ENCODE measurements around the gene IL4. TPM values are rescaled to one million over a fixed set of nuclear protein-coding genes. Genes with fewer than 3 reads are reported as not detected.

IL4 gene
- total and polyA plus RNA-seq, 2 donors from 2014 or later, result not detected

GRCh38 chr5:132644177-132644576 lies 29.6 kb upstream of the IL4 start:
- FAIRE-seq (no peak), DNase-seq (no peak)
- TF ChIP-seq CTCF (IDR thresholded peaks at IDR 0.05; ENCODE audit: borderline replicate concordance, extremely low read depth, insufficient read depth), result no peak
- Histone ChIP-seq H3K4me3 (ENCODE audit: low read length in 3 of 3) (no peak overlapping the region), H3K36me3 (ENCODE audit: control insufficient read depth in 2 of 3, insufficient read depth in 3 of 3, low read length in 3 of 3) (peaks cover 0 to 34% (median 18%) of the 10 kb centered on the region in 3 donors), H3K27ac (ENCODE audit: low read depth in 2 of 2, low read length in 2 of 2) (no peak overlapping the region), H3K27me3 (ENCODE audit: control insufficient read depth, insufficient read depth, low read length) (no peaks in the 10 kb centered on the region), H3K4me1 (ENCODE audit: control insufficient read depth in 2 of 3, insufficient read depth in 2 of 3, low read depth in 1 of 3, low read length in 3 of 3) (no peaks in the 10 kb centered on the region), H3K9ac (ENCODE audit: low read length in 3 of 3) (no peak overlapping the region), H3K9me3 (ENCODE audit: control insufficient read depth in 2 of 3, insufficient read depth in 1 of 3, low read length in 3 of 3) (peaks cover 0 to 18% (median 0%) of the 10 kb centered on the region in 3 donors)
- intact Hi-C loops (cut with DNase I), result no loop called here

GRCh38 chr5:132646583-132647266 lies 27.1 kb upstream of the IL4 start:
- Histone ChIP-seq H3K9me3 (ENCODE audit: control insufficient read depth in 2 of 3, insufficient read depth in 1 of 3, low read length in 3 of 3) (peaks cover 0 to 18% (median 0%) of the 10 kb centered on the region in 3 donors), H3K9ac (ENCODE audit: low read length in 3 of 3) (no peak overlapping the region), H3K4me1 (ENCODE audit: control insufficient read depth in 2 of 3, insufficient read depth in 2 of 3, low read depth in 1 of 3, low read length in 3 of 3) (no peaks in the 10 kb centered on the region), H3K36me3 (ENCODE audit: control insufficient read depth in 2 of 3, insufficient read depth in 3 of 3, low read length in 3 of 3) (peaks cover 0 to 13% (median 5%) of the 10 kb centered on the region in 3 donors), H3K27ac (ENCODE audit: low read depth in 2 of 2, low read length in 2 of 2) (no peak overlapping the region), H3K4me3 (ENCODE audit: low read length in 3 of 3) (no peak overlapping the region), H3K27me3 (ENCODE audit: control insufficient read depth, insufficient read depth, low read length) (no peaks in the 10 kb centered on the region)
- no peak for DNase-seq
- TF ChIP-seq CTCF (IDR thresholded peaks at IDR 0.05; ENCODE audit: borderline replicate concordance, extremely low read depth, insufficient read depth), result no peak
- intact Hi-C loops (cut with DNase I), result no loop called here
- no peak for FAIRE-seq

GRCh38 chr5:132647473-132647872 lies 26.3 kb upstream of the IL4 start:
- Histone ChIP-seq H3K9me3 (ENCODE audit: control insufficient read depth in 2 of 3, insufficient read depth in 1 of 3, low read length in 3 of 3) (peaks cover 0 to 18% (median 0%) of the 10 kb centered on the region in 3 donors), H3K9ac (ENCODE audit: low read length in 3 of 3) (no peak overlapping the region), H3K27me3 (ENCODE audit: control insufficient read depth, insufficient read depth, low read length) (no peaks in the 10 kb centered on the region), H3K4me3 (ENCODE audit: low read length in 3 of 3) (no peak overlapping the region), H3K27ac (ENCODE audit: low read depth in 2 of 2, low read length in 2 of 2) (no peak overlapping the region), H3K36me3 (ENCODE audit: control insufficient read depth in 2 of 3, insufficient read depth in 3 of 3, low read length in 3 of 3) (peaks cover 0 to 8% (median 5%) of the 10 kb centered on the region in 3 donors), H3K4me1 (ENCODE audit: control insufficient read depth in 2 of 3, insufficient read depth in 2 of 3, low read depth in 1 of 3, low read length in 3 of 3) (no peaks in the 10 kb centered on the region)
- no peak for FAIRE-seq
- no peak for TF ChIP-seq CTCF (IDR thresholded peaks at IDR 0.05; ENCODE audit: borderline replicate concordance, extremely low read depth, insufficient read depth)
- intact Hi-C loops (cut with DNase I), result no loop called here
- DNase-seq, result no peak
